ENCODE data around the gene TMEM190. TPM values are rescaled to one million over a fixed set of nuclear protein-coding genes. Genes with fewer than 3 reads are reported as not detected.

Gene TMEM190
- total and polyA plus RNA-seq, 10 of the 15 experiments (the other 5 are each of a cell fraction or from before 2014, with no cell fraction given): not detected

GRCh38 chr19:55407550-55407799 is 30.8 kb downstream of the TMEM190 start, which contains the start of gene UBE2S (continued):
- TF ChIP-seq ELK1 (IDR thresholded peaks at IDR 0.05; ENCODE audit: low read depth, low read length) (0 out of 2 replicates have a peak, but pooled peaks have one; percentile 36), ZSCAN29 (IDR thresholded peaks at IDR 0.05) (peak; percentile 84), SIN3A (IDR thresholded peaks at IDR 0.05; ENCODE audit: low read depth, low read length) (peak; percentile 83), TAF1 (IDR thresholded peaks at IDR 0.05; ENCODE audit: borderline replicate concordance, low read depth, low read length) (peak; percentile 95), ZNF24 (IDR thresholded peaks at IDR 0.05) (peak; percentile 61; the same call in 1 of the 2 replicates), HDAC6 (IDR thresholded peaks at IDR 0.05; ENCODE audit: unreplicated experiment) (peak; percentile 97), PML (IDR thresholded peaks at IDR 0.05; ENCODE audit: low read length) (peak; percentile 90), ZBTB11 (CRISPR knock-in tag; IDR thresholded peaks at IDR 0.05) (peak; percentile 47; the same call in 1 of the 2 replicates), ZNF592 (IDR thresholded peaks at IDR 0.05) (peak; percentile 64; the same call in 1 of the 2 replicates), IKZF1 (conservative IDR thresholded peaks at IDR 0.05) (peak; percentile 55; the same call in 1 of the 2 replicates), SMARCA5 (IDR thresholded peaks at IDR 0.05) (peak; percentile 86), BACH1 (IDR thresholded peaks at IDR 0.05; ENCODE audit: borderline replicate concordance) (peak; percentile 97), LARP7 (IDR thresholded peaks at IDR 0.05) (peak; percentile 98; the same call in 1 of the 2 replicates), TCF12 (IDR thresholded peaks at IDR 0.05; ENCODE audit: low read depth, low read length) (peak; percentile 56; the same call in 1 of the 2 replicates), POLR2A (IDR thresholded peaks at IDR 0.05; ENCODE audit: low read depth, low read length) (peak; percentile 97), GATAD2B (conservative IDR thresholded peaks at IDR 0.05; ENCODE audit: low read depth) (peak; percentile 96), ZNF217 (IDR thresholded peaks at IDR 0.05) (peak; percentile 65; the same call in 1 of the 2 replicates), NR2F1 (conservative IDR thresholded peaks at IDR 0.05) (peak; percentile 46), DPF2 (IDR thresholded peaks at IDR 0.05) (peak; percentile 72)

Data from GM12878 (cell line).